Activated CD4-positive, alpha-beta memory T cell treated with anti-CD3 and anti-CD28 coated beads for 36 hours (primary cell): ENCODE results near the gene KCNN2. TPM values are rescaled to one million over a fixed set of nuclear protein-coding genes. Genes with fewer than 3 reads are reported as not detected.

Experiments
- CTCF ChIA-PET: fragments of 350-600 bp; sonication (Branson Sonifier 250); formaldehyde crosslinking; loops from one replicate; lab custom pipeline; 2021; ENCODE audit warnings: antibody characterized with exemption, inconsistent platforms; lab: Charles Lee
- POLR2A ChIA-PET: fragments of 350-600 bp; sonication (Branson Sonifier 250); formaldehyde crosslinking; loops from one replicate; lab custom pipeline; 2021; ENCODE audit warnings: antibody characterized with exemption; lab: Charles Lee
- DNase-seq: peaks from one replicate; pipeline ENCODE4 v3.0.0-alpha.2; 2020
- H3K27ac Mint-ChIP-seq: one replicate; pipeline ENCODE4 v1.8.0; 2021; ENCODE audit warnings: mixed read lengths
- H3K27me3 Mint-ChIP-seq: one replicate; pipeline ENCODE4 v1.8.0; 2021; ENCODE audit warnings: mixed read lengths
- H3K36me3 Mint-ChIP-seq: one replicate; pipeline ENCODE4 v1.8.0; 2021; ENCODE audit warnings: mixed read lengths
- H3K4me1 Mint-ChIP-seq: one replicate; pipeline ENCODE4 v1.8.0; 2021; ENCODE audit warnings: low read depth, mixed read lengths
- H3K4me3 Mint-ChIP-seq: one replicate; pipeline ENCODE4 v1.8.0; 2021; ENCODE audit warnings: mild to moderate bottlenecking, mixed read lengths
- H3K9me3 Mint-ChIP-seq: one replicate; pipeline ENCODE4 v1.8.0; 2021; ENCODE audit warnings: mixed read lengths
- intact Hi-C: fragments of 100-400 bp; cut with micrococcal nuclease; formaldehyde crosslinking; loops from one replicate; pipeline ENCODE4 v1.15.1; 2023
- total RNA-seq, 2 experiments: library from RNA; stranded (reverse); gene quantifications; one replicate each; pipeline ENCODE4 v1.2.3, GENCODE V29; 2021

Gene KCNN2
- not detected for total RNA-seq

DNA sequence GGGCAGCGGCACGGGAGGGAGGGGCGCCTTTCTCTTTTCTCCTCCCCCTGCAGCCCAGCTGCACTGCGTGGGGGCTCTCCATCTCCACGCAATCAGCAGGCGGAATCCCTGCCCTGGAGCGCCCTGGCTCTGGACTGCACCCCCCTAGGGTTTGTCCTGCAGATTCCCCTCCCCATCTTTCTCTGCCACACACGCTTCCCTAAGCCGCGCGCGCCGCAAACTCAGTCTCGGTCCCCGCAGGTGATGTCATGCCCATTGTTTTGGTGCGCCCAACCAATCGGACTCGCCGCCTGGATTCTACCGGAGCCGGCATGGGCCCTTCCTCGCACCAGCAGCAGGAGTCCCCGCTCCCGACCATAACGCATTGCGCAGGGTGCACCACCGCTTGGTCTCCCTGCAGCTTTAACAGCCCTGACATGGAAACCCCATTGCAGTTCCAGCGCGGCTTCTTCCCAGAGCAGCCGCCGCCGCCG lies at the start of gene KCNN2:
Gene KCNN2 (plus strand): TSS at position 347 of the 473 bp plus-strand sequence. CDS start 70 bp downstream, at position 417.
- Mint-ChIP-seq H3K27me3 (peaks cover 35% of the 10 kb centered on the region), H3K27ac (peak within 1 kb of the TSS; percentile 18), H3K4me3 (peak within 1 kb of the TSS; percentile 44), H3K4me1 (peaks cover 4% of the 10 kb centered on the region), H3K9me3 (no peaks in the 10 kb centered on the region), H3K36me3 (peaks cover 4% of the 10 kb centered on the region)
- CTCF ChIA-PET: no interaction called here
- DNase-seq: peak; percentile 15
- intact Hi-C loops: no loop called here
- POLR2A ChIA-PET: no interaction called here

GRCh38 chr5:114312658-114313057 lies 49.2 kb upstream of the KCNN2 start:
- H3K27ac Mint-ChIP-seq: no peak overlapping the region
- CTCF ChIA-PET: no interaction called here
- no peaks in the 10 kb centered on the region for H3K27me3 Mint-ChIP-seq
- H3K9me3 Mint-ChIP-seq: no peaks in the 10 kb centered on the region
- H3K4me3 Mint-ChIP-seq: no peak overlapping the region
- intact Hi-C loops: no loop called here
- no peaks in the 10 kb centered on the region for H3K36me3 Mint-ChIP-seq
- POLR2A ChIA-PET: no interaction called here
- H3K4me1 Mint-ChIP-seq: no peaks in the 10 kb centered on the region
- no peak for DNase-seq

DNA sequence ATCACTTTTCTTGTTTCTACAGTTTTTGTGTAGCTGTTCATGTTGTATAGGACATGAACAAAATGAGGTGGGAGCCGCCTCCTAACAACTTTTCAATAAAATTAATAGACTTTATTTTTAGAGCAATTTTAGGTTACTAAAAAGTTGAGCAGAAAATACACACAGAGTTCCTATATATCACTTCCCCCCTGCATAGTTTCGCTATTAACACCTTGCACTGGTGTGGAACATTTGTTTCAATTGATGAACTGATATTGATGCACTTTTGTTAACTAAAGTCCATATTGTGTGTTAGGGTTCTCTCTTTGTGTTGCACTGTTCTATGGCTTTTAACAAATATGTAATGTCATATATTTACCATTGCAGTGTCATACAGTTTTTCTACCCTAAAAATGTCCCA lies 47.8 kb upstream of the KCNN2 start:
- CTCF ChIA-PET: no interaction called here

DNA sequence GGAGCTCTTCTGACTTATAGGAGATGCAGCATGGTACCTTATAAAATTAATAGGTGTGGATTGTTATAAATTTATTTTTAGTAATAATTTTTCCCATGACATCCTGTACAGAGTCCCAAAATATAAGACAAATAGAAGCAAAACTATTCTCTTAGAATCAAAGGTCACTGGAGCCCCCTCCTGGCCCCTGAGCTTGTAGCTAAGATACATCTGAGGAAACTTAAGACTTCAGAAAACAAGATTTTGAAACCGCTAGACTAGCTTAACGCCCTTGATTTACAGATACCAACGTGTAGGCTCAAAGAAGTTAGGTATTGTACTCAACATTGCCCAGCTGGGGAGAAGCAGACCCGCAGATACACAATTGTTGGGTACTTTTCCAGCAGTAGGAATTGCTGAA lies 45.7 kb upstream of the KCNN2 start:
- ChIA-PET POLR2A (no interaction called here), CTCF (no interaction called here)
- DNase-seq: no peak
- Mint-ChIP-seq H3K9me3 (no peaks in the 10 kb centered on the region), H3K27me3 (no peaks in the 10 kb centered on the region), H3K4me1 (no peaks in the 10 kb centered on the region), H3K27ac (no peak overlapping the region), H3K4me3 (no peak overlapping the region), H3K36me3 (no peaks in the 10 kb centered on the region)
- intact Hi-C loops: no loop called here

More for the DNA sequence above, 47.8 kb upstream of the KCNN2 start:
- intact Hi-C loops: no loop called here
- H3K27me3 Mint-ChIP-seq: no peaks in the 10 kb centered on the region
- H3K36me3 Mint-ChIP-seq: no peaks in the 10 kb centered on the region
- H3K4me3 Mint-ChIP-seq: no peak overlapping the region
- no peaks in the 10 kb centered on the region for H3K4me1 Mint-ChIP-seq
- no peak overlapping the region for H3K27ac Mint-ChIP-seq
- H3K9me3 Mint-ChIP-seq: no peaks in the 10 kb centered on the region
- POLR2A ChIA-PET: no interaction called here
- no peak for DNase-seq

GRCh38 chr5:114317751-114318150 lies 44.1 kb upstream of the KCNN2 start:
- intact Hi-C loops: no loop called here
- H3K36me3 Mint-ChIP-seq: no peaks in the 10 kb centered on the region
- DNase-seq: no peak
- H3K4me1 Mint-ChIP-seq: no peaks in the 10 kb centered on the region
- ChIA-PET CTCF (no interaction called here), POLR2A (no interaction called here)
- no peak overlapping the region for H3K27ac Mint-ChIP-seq
- H3K27me3 Mint-ChIP-seq: no peaks in the 10 kb centered on the region
- H3K9me3 Mint-ChIP-seq: no peaks in the 10 kb centered on the region
- no peak overlapping the region for H3K4me3 Mint-ChIP-seq

DNA sequence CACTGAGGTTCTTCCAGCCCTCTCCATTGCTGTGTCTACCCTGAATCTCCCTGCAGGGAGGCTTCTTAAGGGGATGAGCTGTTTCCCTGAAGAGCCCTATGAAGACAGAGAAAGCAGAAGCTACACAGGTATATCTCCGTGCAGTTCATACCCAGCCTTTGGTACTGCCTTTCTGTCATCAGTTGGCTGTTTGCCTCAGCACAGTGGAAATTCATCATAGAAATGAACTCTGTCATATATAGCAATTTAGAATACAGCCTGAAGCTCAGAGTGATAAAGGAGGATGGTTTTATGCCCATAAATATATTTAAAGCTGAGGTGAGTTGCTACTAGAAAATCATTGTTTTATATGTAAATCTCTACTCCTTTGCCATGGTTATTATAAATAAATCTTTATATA lies 42.6 kb upstream of the KCNN2 start:
- Mint-ChIP-seq H3K36me3 (no peaks in the 10 kb centered on the region), H3K4me1 (no peaks in the 10 kb centered on the region), H3K27me3 (no peaks in the 10 kb centered on the region), H3K4me3 (no peak overlapping the region), H3K27ac (no peak overlapping the region), H3K9me3 (no peaks in the 10 kb centered on the region)
- no peak for DNase-seq
- ChIA-PET CTCF (no interaction called here), POLR2A (no interaction called here)
- intact Hi-C loops: no loop called here

DNA sequence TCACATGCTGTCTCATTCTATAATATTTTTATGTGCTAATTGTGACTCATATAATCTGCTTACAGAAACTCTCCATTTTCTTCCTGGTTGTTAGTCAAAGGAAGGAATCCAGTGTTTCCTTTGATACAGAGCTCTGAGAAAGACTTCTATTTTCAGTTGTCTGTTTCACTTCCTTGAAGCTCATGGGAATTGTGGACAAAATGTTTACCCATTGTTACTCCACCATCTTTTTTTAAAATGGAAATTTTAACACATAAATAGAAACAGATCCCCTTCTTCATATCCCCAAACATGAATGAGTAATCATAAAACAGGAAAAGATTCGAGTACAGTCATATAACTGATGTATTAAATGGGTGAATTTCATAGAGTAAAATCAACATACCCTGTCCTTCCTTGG lies 42.0 kb upstream of the KCNN2 start:
- Mint-ChIP-seq H3K27me3 (no peaks in the 10 kb centered on the region), H3K4me1 (no peaks in the 10 kb centered on the region), H3K9me3 (no peaks in the 10 kb centered on the region), H3K36me3 (no peaks in the 10 kb centered on the region), H3K4me3 (no peak overlapping the region), H3K27ac (no peak overlapping the region)
- ChIA-PET CTCF (no interaction called here), POLR2A (no interaction called here)
- intact Hi-C loops: no loop called here
- DNase-seq: no peak

GRCh38 chr5:114324282-114324681 lies 37.6 kb upstream of the KCNN2 start:
- Mint-ChIP-seq H3K27ac (no peak overlapping the region), H3K9me3 (no peaks in the 10 kb centered on the region), H3K27me3 (no peaks in the 10 kb centered on the region), H3K4me3 (no peak overlapping the region), H3K4me1 (no peaks in the 10 kb centered on the region), H3K36me3 (no peaks in the 10 kb centered on the region)
- CTCF ChIA-PET: no interaction called here
- intact Hi-C loops: no loop called here
- POLR2A ChIA-PET: no interaction called here
- no peak for DNase-seq

- ChIA-PET CTCF (no interaction called here), POLR2A (no interaction called here)
- no peaks in the 10 kb centered on the region for H3K4me1 Mint-ChIP-seq
- H3K27me3 Mint-ChIP-seq: no peaks in the 10 kb centered on the region
- intact Hi-C loops: no loop called here
- H3K36me3 Mint-ChIP-seq: no peaks in the 10 kb centered on the region
- no peak overlapping the region for H3K27ac Mint-ChIP-seq
- no peaks in the 10 kb centered on the region for H3K9me3 Mint-ChIP-seq
- no peak overlapping the region for H3K4me3 Mint-ChIP-seq
- DNase-seq: no peak
Measured at GRCh38 chr5:114325541-114325940, 36.3 kb upstream of the KCNN2 start.

GRCh38 chr5:114327474-114327873 lies 34.4 kb upstream of the KCNN2 start:
- H3K9me3 Mint-ChIP-seq: no peaks in the 10 kb centered on the region
- intact Hi-C loops: no loop called here
- no peak overlapping the region for H3K27ac Mint-ChIP-seq
- no peaks in the 10 kb centered on the region for H3K27me3 Mint-ChIP-seq
- H3K4me3 Mint-ChIP-seq: no peak overlapping the region
- DNase-seq: no peak
- ChIA-PET CTCF (no interaction called here), POLR2A (no interaction called here)
- H3K4me1 Mint-ChIP-seq: no peaks in the 10 kb centered on the region
- H3K36me3 Mint-ChIP-seq: no peaks in the 10 kb centered on the region

DNA sequence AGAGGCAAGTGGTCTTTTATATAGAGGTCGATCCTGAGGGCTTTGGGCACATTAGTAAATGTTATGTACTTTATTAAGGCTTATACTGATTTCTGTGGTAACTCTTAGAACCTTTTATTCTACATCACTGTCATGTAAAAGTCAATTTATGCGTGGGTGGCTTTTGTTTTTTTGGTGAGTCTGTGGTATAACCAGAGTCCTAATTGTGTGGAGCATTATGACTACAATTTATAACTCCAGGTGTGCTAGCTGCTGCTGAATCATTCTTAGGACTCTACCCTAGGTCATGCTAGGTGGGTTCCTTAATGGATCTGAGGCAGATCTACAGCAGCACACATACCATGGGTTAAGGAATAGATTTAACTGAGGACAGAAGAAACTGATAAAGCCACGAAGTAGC lies 33.9 kb upstream of the KCNN2 start:
- CTCF ChIA-PET: no interaction called here
- H3K4me3 Mint-ChIP-seq: no peak overlapping the region

DNA sequence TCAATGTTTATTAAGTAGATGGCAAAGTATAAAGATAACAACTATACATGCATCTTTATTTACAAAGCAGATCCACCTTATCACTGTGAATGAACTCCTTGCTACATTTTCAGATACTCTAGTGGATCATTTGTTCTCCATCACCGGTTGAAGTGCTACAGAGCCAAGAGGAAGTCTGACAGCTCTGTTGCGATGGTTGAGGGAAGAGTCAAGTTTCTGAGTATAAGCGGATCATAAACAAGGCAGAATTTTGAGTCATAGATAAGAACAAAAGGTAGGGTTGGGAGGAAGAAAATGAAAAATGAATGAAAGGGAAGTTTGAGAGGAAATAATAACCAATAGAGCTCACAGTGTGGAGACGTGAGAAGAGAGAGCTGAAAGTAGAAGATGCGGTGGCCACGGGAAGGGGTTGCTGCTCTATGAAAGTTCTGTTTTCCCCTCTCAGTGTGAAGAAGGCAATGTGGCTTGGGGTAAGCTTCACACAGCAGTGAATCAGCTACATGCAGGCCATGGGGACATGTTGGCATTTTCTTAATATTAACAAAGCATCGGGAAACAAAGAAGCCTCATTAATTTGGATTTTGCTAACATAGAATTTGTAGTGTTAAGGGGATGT lies 30.8 kb upstream of the KCNN2 start:
- ChIA-PET POLR2A (no interaction called here), CTCF (no interaction called here)
- H3K4me1 Mint-ChIP-seq: no peaks in the 10 kb centered on the region
- no peak overlapping the region for H3K4me3 Mint-ChIP-seq
- H3K27ac Mint-ChIP-seq: no peak overlapping the region
- no peaks in the 10 kb centered on the region for H3K9me3 Mint-ChIP-seq
- intact Hi-C loops: no loop called here
- DNase-seq: no peak
- no peaks in the 10 kb centered on the region for H3K27me3 Mint-ChIP-seq
- H3K36me3 Mint-ChIP-seq: no peaks in the 10 kb centered on the region

More for the DNA sequence above, 33.9 kb upstream of the KCNN2 start:
- no peak overlapping the region for H3K27ac Mint-ChIP-seq
- no peaks in the 10 kb centered on the region for H3K36me3 Mint-ChIP-seq
- H3K27me3 Mint-ChIP-seq: no peaks in the 10 kb centered on the region
- intact Hi-C loops: no loop called here
- POLR2A ChIA-PET: no interaction called here
- H3K9me3 Mint-ChIP-seq: no peaks in the 10 kb centered on the region
- no peak for DNase-seq
- H3K4me1 Mint-ChIP-seq: no peaks in the 10 kb centered on the region

- intact Hi-C loops: no loop called here
- H3K27me3 Mint-ChIP-seq: no peaks in the 10 kb centered on the region
- H3K36me3 Mint-ChIP-seq: no peaks in the 10 kb centered on the region
- no peaks in the 10 kb centered on the region for H3K9me3 Mint-ChIP-seq
- H3K27ac Mint-ChIP-seq: no peak overlapping the region
- CTCF ChIA-PET: no interaction called here
- POLR2A ChIA-PET: no interaction called here
- no peaks in the 10 kb centered on the region for H3K4me1 Mint-ChIP-seq
- DNase-seq: no peak
- no peak overlapping the region for H3K4me3 Mint-ChIP-seq
Measured at GRCh38 chr5:114332493-114332892, 29.4 kb upstream of the KCNN2 start.
